A673 (cell line): ENCODE data around the gene VENTX. TPM values are rescaled to one million over a fixed set of nuclear protein-coding genes. Genes with fewer than 3 reads are reported as not detected.

ENCODE experiments used
- BruUV-seq: library from RNA; stranded (reverse); fragments of 400-500 nt; replicated peaks from 2 replicates; lab custom pipeline; 2021; lab: Mats Ljungman, UMichigan
- CTCF ChIA-PET: fragments of 300-600 bp; sonication (Branson Sonifier 250); formaldehyde crosslinking; loops from one replicate; lab custom pipeline; 2022; ENCODE audit warnings: antibody characterized with exemption; lab: Charles Lee
- POLR2A ChIA-PET: fragments of 300-600 bp; sonication (Branson Sonifier 250); formaldehyde crosslinking; loops from one replicate; lab custom pipeline; 2022; ENCODE audit warnings: antibody characterized with exemption; ENCODE audit not compliant: low non-redundant PET; lab: Charles Lee
- DNase-seq: peaks from one replicate; pipeline ENCODE4 v3.0.0-alpha.2; 2015; ENCODE audit warnings: low spot score
- H3K27ac ChIP-seq: fragments of 200-600 bp; sonication (generic); 2 replicates; pipeline ENCODE4 v1.5.1; 2016; ENCODE audit warnings: mixed run types, low read depth, mild to moderate bottlenecking, mixed read lengths, antibody characterized with exemption, low read length; ENCODE audit not compliant: poor library complexity, severe bottlenecking
- H3K27me3 ChIP-seq: fragments of 200-600 bp; sonication (generic); replicated peaks from 2 replicates; pipeline ENCODE4 v1.6.1; 2017; ENCODE audit warnings: mixed run types, low read depth, mild to moderate bottlenecking, mixed read lengths, antibody characterized with exemption, low read length; ENCODE audit not compliant: insufficient read depth, poor library complexity
- H3K36me3 ChIP-seq: fragments of 200-600 bp; sonication (generic); 2 replicates; pipeline ENCODE4 v1.6.1; 2016; ENCODE audit warnings: mixed run types, mild to moderate bottlenecking, mixed read lengths, antibody characterized with exemption, low read length; ENCODE audit not compliant: insufficient read depth, poor library complexity, severe bottlenecking
- H3K4me1 ChIP-seq: fragments of 200-600 bp; sonication (generic); 2 replicates; pipeline ENCODE4 v1.6.1; 2017; ENCODE audit warnings: mixed run types, mild to moderate bottlenecking, mixed read lengths, antibody characterized with exemption, low read length; ENCODE audit not compliant: insufficient read depth, poor library complexity, severe bottlenecking
- H3K4me3 ChIP-seq: fragments of 200-600 bp; sonication (generic); 2 replicates; pipeline ENCODE4 v1.5.1; 2016; ENCODE audit warnings: low read depth, mixed run types, mild to moderate bottlenecking, mixed read lengths, low read length; ENCODE audit not compliant: poor library complexity, severe bottlenecking
- H3K9me3 ChIP-seq: fragments of 200-600 bp; sonication (generic); 2 replicates; pipeline ENCODE4 v1.6.1; 2016; ENCODE audit warnings: mixed run types, low read depth, mild to moderate bottlenecking, mixed read lengths, antibody characterized with exemption, low read length; ENCODE audit not compliant: poor library complexity, severe bottlenecking
- EZH2 ChIP-seq: fragments of 200-600 bp; sonication (generic); IDR thresholded peaks from 2 replicates; pipeline ENCODE4 v1.6.1; 2017; ENCODE audit warnings: borderline replicate concordance, low read depth, mild to moderate bottlenecking, mixed read lengths, antibody characterized with exemption, low read length; ENCODE audit not compliant: poor library complexity, severe bottlenecking
- intact Hi-C: fragments of 100-400 bp; cut with micrococcal nuclease; formaldehyde crosslinking; loops from one replicate; pipeline ENCODE4 v1.10.0; 2022; ENCODE audit not compliant: unreplicated experiment
- total RNA-seq: library from RNA; stranded (reverse); gene quantifications from 2 replicates; pipeline ENCODE4 v1.2.3, GENCODE V29; 2021
- TF ChIP-seq, protein P1 (sequence below): fragments of 300-800, 200-600 bp; sonication (generic); conservative IDR thresholded peaks from 2 replicates; pipeline ENCODE4 v1.5.1; 2017; ENCODE audit warnings: low read depth, mild to moderate bottlenecking, antibody characterized with exemption, low read length, moderate library complexity, mixed read lengths

The VENTX gene
- total RNA-seq, 1 experiment from 2014 or later, result not detected

GRCh38 chr10:133248334-133248715 lies 10.7 kb downstream of the VENTX start:
- Histone ChIP-seq H3K4me3 (no peak overlapping the region), H3K9me3 (no peaks in the 10 kb centered on the region), H3K27ac (no peak overlapping the region), H3K4me1 (no peaks in the 10 kb centered on the region), H3K36me3 (no peaks in the 10 kb centered on the region), H3K27me3 (peaks cover 5% of the 10 kb centered on the region)
- DNase-seq, result no peak
- ChIA-PET CTCF (no interaction called here), POLR2A (no interaction called here)
- intact Hi-C loops, result no loop called here
- TF ChIP-seq EZH2, result no peak
- TF ChIP-seq, protein P1, sequence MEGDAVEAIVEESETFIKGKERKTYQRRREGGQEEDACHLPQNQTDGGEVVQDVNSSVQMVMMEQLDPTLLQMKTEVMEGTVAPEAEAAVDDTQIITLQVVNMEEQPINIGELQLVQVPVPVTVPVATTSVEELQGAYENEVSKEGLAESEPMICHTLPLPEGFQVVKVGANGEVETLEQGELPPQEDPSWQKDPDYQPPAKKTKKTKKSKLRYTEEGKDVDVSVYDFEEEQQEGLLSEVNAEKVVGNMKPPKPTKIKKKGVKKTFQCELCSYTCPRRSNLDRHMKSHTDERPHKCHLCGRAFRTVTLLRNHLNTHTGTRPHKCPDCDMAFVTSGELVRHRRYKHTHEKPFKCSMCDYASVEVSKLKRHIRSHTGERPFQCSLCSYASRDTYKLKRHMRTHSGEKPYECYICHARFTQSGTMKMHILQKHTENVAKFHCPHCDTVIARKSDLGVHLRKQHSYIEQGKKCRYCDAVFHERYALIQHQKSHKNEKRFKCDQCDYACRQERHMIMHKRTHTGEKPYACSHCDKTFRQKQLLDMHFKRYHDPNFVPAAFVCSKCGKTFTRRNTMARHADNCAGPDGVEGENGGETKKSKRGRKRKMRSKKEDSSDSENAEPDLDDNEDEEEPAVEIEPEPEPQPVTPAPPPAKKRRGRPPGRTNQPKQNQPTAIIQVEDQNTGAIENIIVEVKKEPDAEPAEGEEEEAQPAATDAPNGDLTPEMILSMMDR, result no peak
- no TSS peak for BruUV-seq

DNA sequence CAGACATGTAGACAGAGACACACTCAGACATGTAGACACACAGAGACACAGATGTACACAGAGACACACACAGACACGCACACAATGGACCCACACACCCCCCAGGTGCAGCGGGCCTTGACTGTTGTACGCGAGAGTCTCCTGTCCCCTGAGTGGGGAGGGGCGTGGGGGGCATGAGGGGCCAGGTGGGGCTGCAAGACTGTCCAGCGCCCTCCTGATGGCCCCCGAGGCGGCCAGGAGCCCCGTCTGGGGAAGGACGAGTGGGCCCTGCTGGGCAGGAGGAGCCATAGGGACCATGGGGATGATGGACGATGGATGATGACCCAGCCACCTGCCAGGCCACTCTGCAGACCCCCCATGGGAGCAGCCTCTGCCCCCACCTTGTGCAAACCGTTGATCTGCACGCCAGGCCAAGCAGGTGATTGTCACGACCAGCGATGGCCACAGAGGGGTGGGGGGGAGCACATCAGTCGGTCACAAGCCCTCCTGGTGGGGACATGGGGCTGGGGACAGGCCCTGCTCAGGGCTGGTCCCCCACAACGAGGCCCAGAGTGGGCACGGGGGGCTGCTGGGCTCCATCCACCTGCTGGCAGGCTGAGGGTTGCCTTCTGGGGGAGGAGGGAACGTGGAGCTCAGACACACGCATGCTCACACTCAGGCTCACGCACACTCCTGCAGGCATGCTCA lies 11.6 kb downstream of the VENTX start:
- BruUV-seq, result no TSS peak
- TF ChIP-seq EZH2, result no peak
- TF ChIP-seq, protein P1, result no peak
- POLR2A ChIA-PET, result no interaction called here
- CTCF ChIA-PET, result no interaction called here
- Histone ChIP-seq H3K27ac (no peak overlapping the region), H3K36me3 (no peaks in the 10 kb centered on the region), H3K9me3 (no peaks in the 10 kb centered on the region), H3K4me3 (no peak overlapping the region), H3K4me1 (no peaks in the 10 kb centered on the region), H3K27me3 (peaks cover 5% of the 10 kb centered on the region)
- intact Hi-C loops, result no loop called here
- DNase-seq, result no peak

GRCh38 chr10:133249975-133250754 lies 12.5 kb downstream of the VENTX start:
- ChIA-PET POLR2A (no interaction called here), CTCF (no interaction called here)
- H3K4me3 ChIP-seq, result no peak overlapping the region
- H3K27ac ChIP-seq, result no peak overlapping the region
- intact Hi-C loops, result no loop called here
- H3K4me1 ChIP-seq, result no peaks in the 10 kb centered on the region
- no TSS peak for BruUV-seq
- no peaks in the 10 kb centered on the region for H3K9me3 ChIP-seq
- no peaks in the 10 kb centered on the region for H3K36me3 ChIP-seq
- DNase-seq, result no peak
- TF ChIP-seq, protein P1, result no peak
- TF ChIP-seq EZH2, result no peak
- peaks cover 5% of the 10 kb centered on the region for H3K27me3 ChIP-seq
